GM23248 (cell line): Measurements from ENCODE around the gene TCF12. TPM values are rescaled to one million over a fixed set of nuclear protein-coding genes. Genes with fewer than 3 reads are reported as not detected.

Experiments used
- DNase-seq: peaks from one replicate; pipeline ENCODE4 v3.0.0-alpha.2; 2015
- H2AFZ ChIP-seq: fragments of 200-600 bp; sonication (generic); 2 replicates; pipeline ENCODE4 v1.6.1; 2016; ENCODE audit warnings: antibody characterized with exemption
- H3F3A ChIP-seq: fragments of 200-600 bp; sonication (generic); 2 replicates; pipeline ENCODE4 v1.6.1; 2016; ENCODE audit warnings: mild to moderate bottlenecking, antibody characterized with exemption, mixed run types; ENCODE audit not compliant: insufficient read depth
- H3K27ac ChIP-seq: fragments of 200-600 bp; sonication (generic); 2 replicates; pipeline ENCODE4 v1.5.1; 2016; ENCODE audit warnings: mild to moderate bottlenecking
- H3K27me3 ChIP-seq: fragments of 200-600 bp; sonication (generic); replicated peaks from 2 replicates; pipeline ENCODE4 v1.6.1; 2016; ENCODE audit warnings: mild to moderate bottlenecking; ENCODE audit not compliant: insufficient read depth
- H3K36me3 ChIP-seq: fragments of 200-600 bp; sonication (generic); 2 replicates; pipeline ENCODE4 v1.6.1; 2016; ENCODE audit warnings: low read depth, mild to moderate bottlenecking
- H3K4me1 ChIP-seq: fragments of 200-600 bp; sonication (generic); 2 replicates; pipeline ENCODE4 v1.6.1; 2016; ENCODE audit warnings: mild to moderate bottlenecking; ENCODE audit not compliant: insufficient read depth
- H3K4me2 ChIP-seq: fragments of 200-600 bp; sonication (generic); one replicate; pipeline ENCODE4 v1.6.1; 2016; ENCODE audit warnings: mild to moderate bottlenecking; ENCODE audit not compliant: unreplicated experiment
- H3K4me3 ChIP-seq: fragments of 200-600 bp; sonication (generic); 2 replicates; pipeline ENCODE4 v1.5.1; 2016; ENCODE audit warnings: mild to moderate bottlenecking
- H3K79me2 ChIP-seq: fragments of 200-600 bp; sonication (generic); 2 replicates; pipeline ENCODE4 v1.6.1; 2016; ENCODE audit warnings: mild to moderate bottlenecking; ENCODE audit not compliant: insufficient read depth
- H3K9ac ChIP-seq: fragments of 200-600 bp; sonication (generic); 2 replicates; pipeline ENCODE4 v1.6.1; 2016; ENCODE audit warnings: mild to moderate bottlenecking
- H3K9me2 ChIP-seq: fragments of 200-600 bp; sonication (generic); 2 replicates; pipeline ENCODE4 v1.6.1; 2016; ENCODE audit warnings: mixed run types, mild to moderate bottlenecking, moderate library complexity; ENCODE audit not compliant: insufficient read depth
- H3K9me3 ChIP-seq: fragments of 200-600 bp; sonication (generic); one replicate; pipeline ENCODE4 v1.6.1; 2017; ENCODE audit warnings: low read depth
- H4K20me1 ChIP-seq: fragments of 200-600 bp; sonication (generic); 2 replicates; pipeline ENCODE4 v1.6.0; 2016; ENCODE audit not compliant: insufficient read depth
- EZH2 ChIP-seq: fragments of 200-600 bp; sonication (generic); IDR thresholded peaks from 2 replicates; pipeline ENCODE4 v1.6.1; 2018; ENCODE audit warnings: antibody characterized with exemption, mild to moderate bottlenecking; ENCODE audit not compliant: insufficient read depth, poor library complexity, severe bottlenecking
- EZH2phosphoT487 ChIP-seq: fragments of 200-600 bp; sonication (generic); IDR thresholded peaks from 2 replicates; pipeline ENCODE4 v1.6.1; 2018; ENCODE audit warnings: antibody characterized with exemption, moderate library complexity, mild to moderate bottlenecking, low read depth; ENCODE audit not compliant: insufficient read depth
- WGBS, 2 experiments: methylation state at CpG; one replicate each; pipeline ENCODE4 v1.1.6; 2015 to 2017; ENCODE audit warnings: low lambda C conversion rate in 2 of 2, low coverage in 1 of 2; ENCODE audit errors: missing lambda C conversion rate in 2 of 2; 5-methylcytosine and 5-hydroxymethylcytosine counted together
- in situ Hi-C: fragments of 300-500 bp; cut with MboI; formaldehyde crosslinking; loops from 2 replicates; pipeline ENCODE4 v1.15.0; 2020
- polyA plus RNA-seq: library from polyadenylated mRNA; unstranded; fragments of >200 nt; fragmentation: Nextera tagmentation; extraction: Ambion mirVana; gene quantifications from 2 replicates; pipeline ENCODE4 v1.2.1, GENCODE V29; 2016
- total RNA-seq: library from RNA; depleted of rRNA; stranded (reverse); fragments of >200 nt; shearing (Covaris generic); gene quantifications from 2 replicates; pipeline ENCODE4 v1.2.3, GENCODE V29; 2014

Gene TCF12
- total and polyA plus RNA-seq, 2 experiments from 2014 or later = 53.6 to 58.6 TPM

GRCh38 chr15:56968256-56968655 lies 49.8 kb downstream of the TCF12 start:
- peaks cover 100% of the 10 kb centered on the region for H3K79me2 ChIP-seq
- peaks cover 27% of the 10 kb centered on the region for H3K4me1 ChIP-seq
- H3K9me3 ChIP-seq = no peaks in the 10 kb centered on the region
- in situ Hi-C loops = no loop called here
- TF ChIP-seq EZH2 (no peak), EZH2phosphoT487 (no peak)
- H4K20me1 ChIP-seq = peaks cover 18% of the 10 kb centered on the region; the same call in 1 of the 2 replicates
- no peaks in the 10 kb centered on the region for H3K9me2 ChIP-seq
- no peak overlapping the region for H3K4me2 ChIP-seq
- no peak overlapping the region for H3K4me3 ChIP-seq
- H3K27ac ChIP-seq = no peak overlapping the region
- no peak for DNase-seq
- H3F3A ChIP-seq = 0 out of 2 replicates have a peak, but pooled peaks cover 13% of the 10 kb centered on the region
- H3K27me3 ChIP-seq = no peaks in the 10 kb centered on the region
- H2AFZ ChIP-seq = no peak overlapping the region
- no peaks in the 10 kb centered on the region for H3K36me3 ChIP-seq
- H3K9ac ChIP-seq = no peak overlapping the region

DNA sequence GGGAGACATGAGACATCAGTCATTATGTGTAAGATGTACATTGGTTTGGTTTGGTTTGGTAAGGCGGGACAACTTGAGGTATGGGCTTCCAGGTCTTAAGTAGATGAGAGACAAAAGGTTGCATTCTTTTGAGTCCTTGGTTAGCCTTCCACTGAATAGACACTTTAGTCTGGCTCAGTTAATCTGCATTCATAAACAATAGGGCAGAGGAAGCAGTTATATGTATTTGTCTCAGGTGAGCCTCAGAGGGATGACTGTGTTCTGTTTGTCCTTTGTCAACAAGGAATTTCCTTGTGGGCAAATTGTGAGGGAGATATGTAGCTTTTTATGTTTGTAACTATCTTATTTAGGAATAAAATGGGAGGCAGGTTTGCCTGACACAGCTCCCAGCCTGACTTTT lies 50.4 kb downstream of the TCF12 start:
- no peak overlapping the region for H2AFZ ChIP-seq
- in situ Hi-C loops = no loop called here
- H3K9me2 ChIP-seq = no peaks in the 10 kb centered on the region
- WGBS, 2 experiments = 93 to 96% methylated on average over 1 of the region's 1 CpG
- H3K9ac ChIP-seq = no peak overlapping the region
- 0 out of 2 replicates have a peak, but pooled peaks cover 8% of the 10 kb centered on the region for H3F3A ChIP-seq
- no peaks in the 10 kb centered on the region for H3K9me3 ChIP-seq
- peaks cover 100% of the 10 kb centered on the region for H3K79me2 ChIP-seq
- peaks cover 18% of the 10 kb centered on the region; the same call in 1 of the 2 replicates for H4K20me1 ChIP-seq
- H3K4me1 ChIP-seq = peaks cover 21% of the 10 kb centered on the region
- no peak overlapping the region for H3K4me3 ChIP-seq
- no peak for DNase-seq
- no peak for TF ChIP-seq EZH2
- no peak for TF ChIP-seq EZH2phosphoT487
- H3K27me3 ChIP-seq = no peaks in the 10 kb centered on the region
- no peak overlapping the region for H3K4me2 ChIP-seq
- no peak overlapping the region for H3K27ac ChIP-seq
- H3K36me3 ChIP-seq = no peaks in the 10 kb centered on the region

GRCh38 chr15:56969265-56969895 lies 50.9 kb downstream of the TCF12 start:
- 85% methylated on average over 9 of the region's 9 CpGs for WGBS, 2 experiments
- Histone ChIP-seq H3K9me2 (no peaks in the 10 kb centered on the region), H3F3A (0 out of 2 replicates have a peak, but pooled peaks cover 2% of the 10 kb centered on the region), H3K36me3 (no peaks in the 10 kb centered on the region), H3K27ac (no peak overlapping the region), H4K20me1 (peaks cover 16% of the 10 kb centered on the region; the same call in 1 of the 2 replicates), H3K9ac (no peak overlapping the region), H3K27me3 (no peaks in the 10 kb centered on the region), H2AFZ (no peak overlapping the region), H3K79me2 (peaks cover 100% of the 10 kb centered on the region), H3K4me1 (peaks cover 16% of the 10 kb centered on the region), H3K4me3 (no peak overlapping the region), H3K4me2 (no peak overlapping the region), H3K9me3 (no peaks in the 10 kb centered on the region)
- TF ChIP-seq EZH2 = no peak
- no peak for TF ChIP-seq EZH2phosphoT487
- no peak for DNase-seq
- in situ Hi-C loops = no loop called here

DNA sequence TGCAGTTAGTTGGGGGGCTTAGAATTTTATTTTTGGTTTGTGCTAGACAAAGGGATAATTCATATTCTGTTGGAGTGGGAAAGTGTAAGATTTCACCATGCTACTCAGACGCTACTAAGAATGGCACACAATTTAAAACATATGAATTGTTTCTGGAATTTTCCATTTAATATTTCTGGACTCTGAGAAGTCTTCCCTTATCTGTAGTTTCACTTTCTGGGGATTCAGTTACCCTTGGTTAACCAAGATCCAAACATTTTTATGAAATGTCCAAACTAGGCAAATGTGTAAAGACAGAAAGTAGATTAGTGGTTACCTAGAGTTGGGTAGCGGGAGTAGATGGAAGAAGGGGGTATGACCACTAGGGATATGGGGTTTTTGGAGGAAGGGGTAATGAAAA lies 53.1 kb downstream of the TCF12 start:
- no peaks in the 10 kb centered on the region for H3K4me1 ChIP-seq
- peaks cover 99% of the 10 kb centered on the region for H3K79me2 ChIP-seq
- no peaks in the 10 kb centered on the region for H3K9me3 ChIP-seq
- H3K27me3 ChIP-seq = no peaks in the 10 kb centered on the region
- H3K36me3 ChIP-seq = no peaks in the 10 kb centered on the region
- H3F3A ChIP-seq = no peaks in the 10 kb centered on the region
- in situ Hi-C loops = no loop called here
- peaks cover 9% of the 10 kb centered on the region; the same call in 1 of the 2 replicates for H4K20me1 ChIP-seq
- H3K9ac ChIP-seq = no peak overlapping the region
- no peak overlapping the region for H3K4me2 ChIP-seq
- TF ChIP-seq EZH2 = no peak
- TF ChIP-seq EZH2phosphoT487 = no peak
- no peak for DNase-seq
- H3K9me2 ChIP-seq = no peaks in the 10 kb centered on the region
- no peak overlapping the region for H3K4me3 ChIP-seq
- 83 to 88% methylated on average over 2 of the region's 2 CpGs for WGBS, 2 experiments
- no peak overlapping the region for H3K27ac ChIP-seq
- H2AFZ ChIP-seq = no peak overlapping the region

DNA sequence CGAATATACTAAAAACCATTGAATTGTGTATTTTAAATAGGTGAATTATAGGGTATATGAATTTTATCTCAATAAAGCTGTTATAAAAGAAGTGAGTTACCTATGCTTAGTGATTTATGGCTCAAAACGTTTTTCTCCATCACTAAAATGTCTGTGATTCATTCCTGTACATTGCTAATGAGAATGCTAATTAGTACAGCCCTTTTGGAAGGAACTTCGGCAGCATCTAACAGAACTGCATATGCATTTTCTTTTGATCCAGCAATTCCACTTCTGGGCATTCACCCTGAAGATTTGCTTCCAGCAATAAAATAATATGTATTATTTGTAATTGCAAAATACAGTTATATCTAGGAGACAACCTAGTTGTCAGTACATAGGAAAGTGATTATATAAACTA lies 53.6 kb downstream of the TCF12 start:
- Histone ChIP-seq H4K20me1 (peaks cover 9% of the 10 kb centered on the region; the same call in 1 of the 2 replicates), H3K4me2 (no peak overlapping the region), H3K79me2 (peaks cover 99% of the 10 kb centered on the region), H3F3A (no peaks in the 10 kb centered on the region), H3K9me2 (no peaks in the 10 kb centered on the region), H3K4me1 (no peaks in the 10 kb centered on the region), H3K27me3 (no peaks in the 10 kb centered on the region), H3K4me3 (no peak overlapping the region), H3K9ac (no peak overlapping the region), H3K9me3 (no peaks in the 10 kb centered on the region), H3K36me3 (no peaks in the 10 kb centered on the region), H2AFZ (no peak overlapping the region), H3K27ac (no peak overlapping the region)
- 44 to 55% methylated on average over 3 of the region's 3 CpGs for WGBS, 2 experiments
- in situ Hi-C loops = no loop called here
- TF ChIP-seq EZH2phosphoT487 (no peak), EZH2 (no peak)
- DNase-seq = no peak
